ENCODE results near the gene TAS2R40.
"Not testable (repeated sequence)": the region's sequence is repeated elsewhere in the genome, so short reads cannot be mapped to it uniquely, and the experiment has no call there.

The TAS2R40 gene

DNA sequence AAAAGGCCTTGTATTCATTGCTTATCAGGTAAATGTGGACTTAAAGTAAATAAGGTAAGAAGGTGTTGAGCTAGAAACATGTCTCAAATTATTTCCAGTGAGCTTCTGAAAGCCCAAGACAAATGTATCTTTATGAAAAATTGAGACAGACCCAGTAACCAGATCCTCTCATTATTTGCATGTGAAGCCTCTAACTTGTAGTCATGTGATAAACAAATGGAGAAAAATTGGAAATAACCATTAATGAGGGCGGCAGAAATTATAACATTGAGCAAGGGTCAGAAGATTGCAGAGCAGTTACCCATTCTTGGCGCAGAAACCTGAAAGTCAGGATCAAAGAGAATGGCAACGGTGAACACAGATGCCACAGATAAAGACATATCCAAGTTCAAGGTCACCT is at the start of gene TAS2R40:
TSS of gene TAS2R40 (plus strand) at position 301 of the 400 bp plus-strand sequence. CDS start at position 343, 42 bp downstream.
- DNase-seq = no peak

DNA sequence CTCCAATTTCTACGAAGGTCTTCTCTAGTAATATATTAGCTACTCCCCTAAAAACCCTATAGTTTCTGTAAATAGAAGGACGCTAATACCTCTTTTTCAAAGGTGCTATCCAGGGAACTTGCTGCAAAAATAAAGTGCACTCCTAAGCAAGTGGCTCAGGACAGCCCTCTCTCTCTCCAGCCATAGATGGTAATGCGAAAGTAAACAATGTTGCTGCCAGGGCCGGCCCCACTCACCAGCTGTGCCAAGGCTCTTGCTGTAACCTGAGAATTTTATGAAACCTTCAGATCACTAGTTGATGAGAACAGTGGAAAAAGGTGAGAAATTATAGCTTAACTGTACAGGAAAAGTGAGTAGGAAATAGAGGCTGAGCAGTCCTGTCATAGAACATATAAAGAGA is 49.5 kb upstream of the TAS2R40 start:
- no peak for DNase-seq

- no peak for DNase-seq
Measured at GRCh38 chr7:143176128-143176527, 45.7 kb upstream of the TAS2R40 start.

DNA sequence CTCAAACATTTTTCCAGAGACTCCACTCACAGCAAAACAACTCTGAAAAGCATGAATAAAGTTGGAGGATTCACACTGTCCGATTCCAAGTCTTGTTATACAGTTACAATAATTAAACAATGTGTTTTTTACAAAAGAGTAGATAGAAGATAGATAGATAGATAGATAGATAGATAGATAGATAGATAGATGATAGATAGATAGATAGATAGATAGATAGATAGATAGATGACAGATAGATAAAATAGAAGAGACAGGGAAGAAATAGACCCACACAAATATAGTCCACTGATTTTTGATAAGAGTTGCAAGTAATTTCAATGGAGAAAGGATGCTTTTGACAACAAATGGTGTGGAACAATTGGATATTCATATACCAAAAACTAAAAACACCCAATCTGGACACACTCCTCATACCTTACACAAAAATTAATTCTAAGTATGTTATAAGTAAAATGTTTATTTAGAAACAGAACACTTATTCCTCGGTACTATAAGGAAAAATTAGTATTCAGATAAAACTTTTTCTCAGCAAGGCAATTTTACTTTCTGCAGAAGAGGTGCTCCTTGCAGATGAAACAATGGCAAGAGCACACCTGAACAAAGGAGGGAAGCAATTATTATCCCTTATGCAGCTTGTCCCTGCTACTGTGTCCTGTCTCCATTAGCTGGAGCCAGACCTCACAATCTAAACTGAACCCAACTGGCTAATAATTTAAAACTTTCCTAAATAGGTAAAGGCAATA is 44.3 kb upstream of the TAS2R40 start:
- no peak for DNase-seq

GRCh38 chr7:143180771-143181170 is 41.1 kb upstream of the TAS2R40 start:
- not testable (repeated sequence) for DNase-seq

- DNase-seq = no peak
Measured at GRCh38 chr7:143181349-143181748, 40.5 kb upstream of the TAS2R40 start.

- no peak for DNase-seq
Measured at GRCh38 chr7:143183024-143183423, 38.8 kb upstream of the TAS2R40 start, which contains the start of gene TAS2R39. Gene TAS2R39 (plus strand): TSS chr7:143183419. CDS start chr7:143183419, 0 bp downstream.

DNA sequence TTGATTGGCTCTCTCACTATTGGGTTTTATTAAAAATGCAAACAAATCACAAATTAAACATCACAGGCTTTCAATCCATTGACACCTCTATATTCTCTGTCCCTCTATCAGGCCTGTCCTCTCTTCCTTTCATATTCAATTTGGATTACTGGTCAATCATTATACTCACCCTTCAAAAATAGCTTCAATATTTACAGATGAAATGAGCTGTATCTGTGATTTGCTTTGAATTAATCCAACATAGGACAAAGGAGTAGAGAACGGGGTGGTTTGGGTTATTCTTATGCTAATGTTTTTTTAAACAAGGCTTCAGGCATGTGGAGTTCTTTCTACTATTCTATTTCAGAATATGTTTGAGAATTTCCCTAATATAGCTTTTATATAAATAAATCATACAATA is 36.3 kb upstream of the TAS2R40 start:
- no peak for DNase-seq

- no peak for DNase-seq
Measured at GRCh38 chr7:143188994-143189393, 32.8 kb upstream of the TAS2R40 start.

DNA sequence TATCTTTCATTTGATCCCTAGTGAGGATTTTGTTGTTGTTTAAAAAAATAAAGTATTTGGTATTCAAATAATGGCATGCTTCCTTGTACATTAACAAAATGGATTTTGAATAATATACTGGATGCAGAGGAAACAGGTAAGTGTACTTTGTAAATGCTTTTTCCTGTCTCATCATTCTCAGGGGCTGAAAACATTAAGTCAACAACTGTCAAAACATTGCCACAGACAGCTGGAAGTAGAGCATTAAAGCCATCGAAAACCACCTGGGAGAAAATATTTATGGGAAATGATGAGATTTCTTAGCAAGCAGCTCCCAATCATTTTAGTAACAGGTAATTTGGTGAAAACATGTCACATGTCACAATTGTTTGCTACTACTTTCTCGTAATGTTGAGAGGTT is 28.0 kb upstream of the TAS2R40 start:
- no peak for DNase-seq

- DNase-seq = no peak
Measured at GRCh38 chr7:143199040-143199439, 22.8 kb upstream of the TAS2R40 start.

- no peak for DNase-seq
Measured at GRCh38 chr7:143202161-143202560, 19.7 kb upstream of the TAS2R40 start.

DNA sequence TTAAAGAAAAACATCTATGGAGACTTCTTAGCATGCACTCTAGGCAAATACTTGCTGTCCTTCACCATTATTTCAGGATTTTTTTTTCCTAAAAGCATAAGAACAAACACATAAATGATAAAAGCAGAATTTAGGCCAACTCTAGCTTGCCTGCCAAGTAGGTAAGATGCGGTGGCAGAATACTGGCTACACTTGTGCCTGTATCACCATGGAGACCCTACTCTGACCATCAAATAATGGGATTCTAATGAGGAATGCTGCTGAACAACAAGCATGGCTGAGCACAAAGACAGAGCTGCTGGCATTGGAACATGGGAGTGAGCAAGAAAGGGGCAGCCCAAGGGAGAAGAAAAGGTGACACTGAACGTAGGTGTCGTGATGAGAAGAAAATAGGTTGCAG is 18.5 kb upstream of the TAS2R40 start:
- no peak for DNase-seq

DNA sequence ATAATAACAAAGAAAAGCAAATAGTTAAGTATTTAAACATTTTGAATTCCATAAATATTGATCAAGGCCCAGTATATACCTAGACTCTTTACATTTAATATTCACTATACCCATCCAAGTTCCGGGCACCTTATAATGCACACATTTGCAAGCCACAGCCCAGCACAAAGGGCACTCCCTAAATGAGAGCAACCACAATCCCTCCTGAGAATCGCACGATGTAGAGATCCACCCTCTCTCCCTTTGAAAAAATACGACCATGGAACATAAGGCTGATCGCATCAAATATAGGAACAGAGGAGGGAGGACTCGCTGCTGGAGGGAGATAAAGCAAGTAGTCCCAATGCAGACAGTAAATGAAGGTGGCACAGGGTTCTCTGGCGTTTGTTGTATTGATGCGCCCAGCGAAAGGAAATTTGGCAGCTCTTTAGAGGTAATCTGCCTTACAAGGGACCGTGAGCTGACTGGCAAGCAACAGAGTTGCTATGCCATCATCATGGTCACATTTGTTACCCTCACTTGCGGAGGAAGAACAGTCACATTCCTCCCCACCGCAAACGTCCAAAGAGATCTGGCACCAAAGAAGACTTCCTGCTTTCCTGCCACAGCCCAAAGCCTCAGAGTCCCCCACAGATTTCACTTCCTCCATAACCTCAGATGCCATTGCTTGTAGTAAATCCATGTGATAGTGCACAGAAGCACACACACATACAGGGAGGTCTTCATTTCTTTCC is 16.1 kb upstream of the TAS2R40 start:
- no peak for DNase-seq

DNA sequence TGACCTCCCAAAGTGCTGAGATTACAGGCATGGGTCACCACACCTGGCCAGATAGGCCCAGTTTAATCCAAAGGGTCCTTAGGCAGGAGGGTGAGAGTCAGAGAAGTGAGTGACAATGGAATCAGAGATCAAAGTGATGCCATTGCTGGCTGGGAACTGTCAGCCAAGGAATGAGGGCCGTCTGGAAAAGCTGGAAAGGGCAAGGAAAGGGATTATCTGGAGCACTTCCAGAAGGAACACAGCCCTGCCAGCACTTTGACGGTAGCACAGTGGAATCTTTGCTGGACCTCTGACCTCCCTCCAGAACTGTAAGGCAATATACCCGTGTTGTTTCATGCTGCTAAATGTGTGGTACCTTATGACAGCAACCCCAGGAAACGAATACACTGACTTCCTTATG is 11.3 kb upstream of the TAS2R40 start:
- DNase-seq = no peak

GRCh38 chr7:143213478-143213877 is 8.4 kb upstream of the TAS2R40 start:
- not testable (repeated sequence) for DNase-seq

DNA sequence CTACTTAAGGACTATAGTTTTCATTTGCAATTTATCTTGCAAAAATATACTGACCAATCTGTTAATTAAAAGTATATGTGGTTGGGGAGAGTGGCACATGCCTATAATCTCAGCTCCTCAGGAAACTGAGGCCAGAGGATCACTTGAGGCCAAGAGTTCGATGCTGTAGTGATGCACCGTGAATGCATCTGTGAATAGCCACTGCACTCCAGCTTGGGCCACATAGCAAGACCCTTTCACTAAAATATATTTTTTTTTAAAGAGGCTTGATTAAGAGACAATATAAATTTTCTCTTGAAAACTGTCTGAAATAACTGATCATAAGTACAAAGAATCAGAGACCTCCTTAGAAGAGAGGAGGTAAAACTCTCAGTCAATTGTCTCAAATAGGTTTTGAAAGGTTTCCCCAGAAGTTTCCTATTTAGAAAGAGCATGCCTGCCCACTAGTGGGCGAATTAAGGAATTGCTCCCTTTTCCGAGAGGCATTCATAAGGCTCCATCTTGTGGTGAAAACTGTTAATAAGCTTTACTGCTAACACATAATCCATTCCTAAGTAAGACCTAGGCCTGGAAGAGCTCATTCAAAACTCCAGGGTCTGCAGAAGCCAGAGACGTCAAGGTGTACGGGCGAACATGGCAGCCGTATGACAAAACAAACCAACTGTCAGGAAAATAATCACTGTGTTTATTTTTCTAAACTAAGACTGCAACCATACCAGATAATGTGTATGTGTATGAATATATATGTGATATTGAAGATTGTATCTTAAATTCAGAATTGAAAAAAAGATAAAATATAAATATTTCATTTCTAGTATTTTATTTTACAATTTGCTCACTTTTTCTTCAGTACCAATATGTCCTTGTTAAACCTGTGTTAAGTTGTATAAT is 6.8 kb upstream of the TAS2R40 start:
- peak; percentile 50 for DNase-seq

- DNase-seq = no peak
Measured at GRCh38 chr7:143216151-143216550, 5.7 kb upstream of the TAS2R40 start.

DNA sequence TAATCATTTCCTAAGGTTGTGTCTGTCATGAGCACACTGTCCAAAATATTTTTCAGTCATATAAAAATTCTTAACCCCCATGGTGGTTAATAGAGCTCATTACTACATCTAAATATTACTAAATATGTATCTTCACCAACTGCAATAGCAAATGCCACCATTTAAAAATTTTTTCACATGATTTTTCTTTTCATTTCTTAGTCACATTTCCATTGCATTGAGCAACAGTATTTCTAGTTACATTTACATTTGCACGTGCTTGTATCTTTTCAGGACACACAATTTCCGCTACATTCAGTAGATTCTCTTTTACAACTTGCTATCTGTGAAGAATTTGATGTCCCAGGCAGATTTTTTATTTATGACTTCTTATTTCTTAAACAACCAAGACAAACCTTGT is 5.2 kb upstream of the TAS2R40 start:
- no peak for DNase-seq

GRCh38 chr7:143217806-143218205 is 4.0 kb upstream of the TAS2R40 start:
- no peak for DNase-seq

DNA sequence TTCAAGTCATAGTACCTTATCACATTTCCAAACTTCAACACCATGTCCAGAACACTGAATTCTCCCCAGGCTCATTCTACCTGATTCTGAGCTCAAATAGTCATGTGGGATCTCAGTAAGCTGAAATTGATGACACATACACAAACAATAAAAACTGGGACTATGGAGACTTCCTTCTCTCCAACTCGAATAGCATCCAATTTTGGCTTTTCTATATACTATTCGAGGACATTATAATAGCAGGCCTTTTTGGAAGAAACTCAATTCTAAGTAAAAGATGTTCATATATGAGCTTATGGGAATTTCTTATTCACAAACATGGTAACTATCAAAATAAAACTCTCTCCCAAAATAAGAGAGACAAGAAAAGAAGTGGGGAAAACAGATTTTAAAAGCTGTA is 551 bp upstream of the TAS2R40 start:
- no peak for DNase-seq

DNA sequence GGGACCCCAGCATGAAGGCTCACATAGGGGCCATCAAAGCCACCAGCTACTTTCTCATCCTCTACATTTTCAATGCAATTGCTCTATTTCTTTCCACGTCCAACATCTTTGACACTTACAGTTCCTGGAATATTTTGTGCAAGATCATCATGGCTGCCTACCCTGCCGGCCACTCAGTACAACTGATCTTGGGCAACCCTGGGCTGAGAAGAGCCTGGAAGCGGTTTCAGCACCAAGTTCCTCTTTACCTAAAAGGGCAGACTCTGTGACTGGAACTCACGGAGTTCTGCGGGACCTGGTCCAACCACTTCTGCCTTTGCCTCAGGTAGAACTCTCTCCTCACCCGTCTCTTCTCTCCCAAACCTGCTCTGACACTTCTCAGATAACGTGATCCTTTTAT is 945 bp downstream of the TAS2R40 start:
- DNase-seq = no peak

DNA sequence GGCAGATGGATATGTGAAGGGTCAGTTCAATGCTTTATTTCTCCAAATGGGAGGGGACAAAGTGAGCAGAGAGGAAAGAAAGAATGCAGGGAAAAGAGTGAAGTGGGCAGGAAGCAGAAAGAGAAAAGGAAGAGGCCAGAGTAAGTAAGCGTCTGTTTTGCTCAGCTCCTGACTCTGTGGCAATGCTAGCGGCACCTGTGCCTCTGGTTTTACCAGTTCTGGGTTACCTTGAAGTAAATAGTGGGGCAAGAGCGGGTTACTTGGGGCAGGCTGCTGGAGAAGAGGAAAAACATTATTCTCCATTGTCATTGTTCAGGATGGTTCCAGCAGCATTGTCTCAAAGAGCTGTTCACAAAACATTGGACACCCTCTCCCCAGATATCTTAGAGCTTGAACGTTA is 1.9 kb downstream of the TAS2R40 start:
- DNase-seq = no peak
